Spleen (tissue), 11 donors: ENCODE data around the gene BNC1. TPM values are rescaled to one million over a fixed set of nuclear protein-coding genes. Genes with fewer than 3 reads are reported as not detected.

ENCODE experiments used
- DNase-seq: peaks from one replicate; pipeline ENCODE4 v3.0.0-alpha.2; 2020
- H3K27ac ChIP-seq, 8 donors: fragments of 200-600 bp; sonication (generic) in 7 of 8; 1 replicate in 4 of 8; 2 replicates in 4 of 8; pipeline versions ENCODE4 v1.5.0 to v1.8.0; 2016 to 2021; ENCODE audit warnings: inconsistent platforms in 4 of 8, mild to moderate bottlenecking in 4 of 8, moderate library complexity in 1 of 8
- H3K27me3 ChIP-seq, 7 donors: fragments of 200-600 bp; sonication (generic) in 6 of 7; replicated peaks in 1 of 7; 1 replicate in 4 of 7; 2 replicates in 3 of 7; pipeline versions ENCODE4 v1.5.0 to v1.8.0; 2016 to 2021; ENCODE audit warnings: inconsistent platforms in 3 of 7, mild to moderate bottlenecking in 1 of 7
- H3K36me3 ChIP-seq, 6 donors: fragments of 200-600 bp; sonication (generic) in 5 of 6; 1 replicate in 4 of 6; 2 replicates in 2 of 6; pipeline versions ENCODE4 v1.5.0 to v1.8.0; 2016 to 2021; ENCODE audit warnings: inconsistent platforms in 2 of 6
- H3K4me1 ChIP-seq, 6 donors: fragments of 200-600 bp; sonication (generic) in 5 of 6; 1 replicate in 3 of 6; 2 replicates in 3 of 6; pipeline versions ENCODE4 v1.5.0 to v1.8.0; 2016 to 2021; ENCODE audit warnings: inconsistent platforms in 3 of 6
- H3K4me3 ChIP-seq, 8 donors: fragments of 200-600 bp; sonication (generic) in 7 of 8; 1 replicate in 4 of 8; 2 replicates in 4 of 8; pipeline versions ENCODE4 v1.5.0 to v1.8.0; 2016 to 2021; ENCODE audit warnings: inconsistent platforms in 4 of 8, mild to moderate bottlenecking in 4 of 8, moderate library complexity in 2 of 8
- H3K9me3 ChIP-seq, 8 donors: fragments of 200-600 bp; sonication (generic) in 7 of 8; 1 replicate in 4 of 8; 2 replicates in 4 of 8; pipeline versions ENCODE4 v1.5.0 to v1.8.0; 2016 to 2021; ENCODE audit warnings: inconsistent platforms in 4 of 8
- CTCF ChIP-seq, 11 experiments: fragments of 200-600 bp in 7 of 11; fragments of 450-650 bp in 4 of 11; sonication (generic) in 4 of 11; IDR thresholded peaks in 8 of 11; conservative IDR thresholded peaks in 3 of 11; 1 replicate in 7 of 11; 2 replicates in 4 of 11; pipeline versions ENCODE4 v1.4.0 to v1.8.0; 2016 to 2021; ENCODE audit warnings: antibody characterized with exemption in 11 of 11, inconsistent platforms in 4 of 11, mild to moderate bottlenecking in 1 of 11
- POLR2A ChIP-seq, 3 donors: fragments of 450-650 bp; IDR thresholded peaks; one replicate each; pipeline ENCODE4 v1.5.1; 2017; ENCODE audit warnings: antibody characterized with exemption in 3 of 3, mild to moderate bottlenecking in 1 of 3
- POLR2AphosphoS5 ChIP-seq, 3 donors: sonication (generic); formaldehyde crosslinking; IDR thresholded peaks; one replicate each; pipeline ENCODE4 v1.5.1; 2017; ENCODE audit warnings: antibody characterized with exemption in 3 of 3
- WGBS, 5 donors: extraction: QIAGEN DNeasy Blood & Tissue Kit in 3 of 5; methylation state at CpG; one replicate each; pipeline versions ENCODE4 v1.1.5 to v1.1.7; 2013 to 2018; 5-methylcytosine and 5-hydroxymethylcytosine counted together
- intact Hi-C: fragments of 100-400 bp; cut with DNase I; formaldehyde crosslinking; loops from one replicate; pipeline ENCODE4 v1.15.0; 2023; ENCODE audit warnings: low total_unique reads
- polyA plus RNA-seq, 3 donors: library from polyadenylated mRNA; stranded (reverse); fragments of 200-250 nt; gene quantifications; one replicate each; pipeline ENCODE4 v1.2.1, GENCODE V29; 2013
- total RNA-seq, 7 donors: library from RNA; depleted of rRNA in 3 of 7; stranded (reverse); fragments of >200 nt in 3 of 7; fragmentation: NEBNext Ultra II Directional in 4 of 7; extraction: Animal tissue kit (Norgen Biotek cat#: 25700) in 4 of 7; gene quantifications; one replicate each; pipeline versions ENCODE4 v1.1.0 to v1.2.1, GENCODE V29; 2016 to 2021
- donor health status: healthy with polysubstance abuse.
- donor health status: DM: no; HTN: no; CAD: no; lungs with moderate emphysema.
- donor health status: DM: no; HTN: no; CAD: no.
- donor health status: Bipolar disorder and iron deficiency.
- donor health status: healthy.
- donor health status: DM: no; HTN: no; CAD: no.
- donor health status: DM: yes; HTN: yes; CAD: no.

Gene BNC1
- total and polyA plus RNA-seq, 10 donors: 0.02 to 0.41 (median 0.14) TPM; not detected in 2

- whole genome bisulfite sequencing, 5 donors: 49 to 83% (median 81%) methylated on average over 7 to 9 of the region's 9 CpGs
- no peaks in the 10 kb centered on the region for H3K36me3 ChIP-seq
- H3K4me1 ChIP-seq: no peaks in the 10 kb centered on the region
- no peak overlapping the region for H3K27ac ChIP-seq
- intact Hi-C loops: no loop called here
- no peak overlapping the region for H3K4me3 ChIP-seq
- TF ChIP-seq POLR2AphosphoS5 (IDR thresholded peaks at IDR 0.05): no peak
- TF ChIP-seq CTCF (IDR thresholded peaks at IDR 0.05 in 8 of 11, conservative IDR thresholded peaks at IDR 0.05 in 3 of 11): no peak
- no peak for TF ChIP-seq POLR2A (IDR thresholded peaks at IDR 0.05)
- peaks cover 0 to 12% (median 0%) of the 10 kb centered on the region in 7 donors for H3K27me3 ChIP-seq
- no peaks in the 10 kb centered on the region for H3K9me3 ChIP-seq
- no peak for DNase-seq
Measured at GRCh38 chr15:83323296-83323711, 38.8 kb upstream of the BNC1 start.

- 85 to 96% (median 94%) methylated on average over 3 of the region's 3 CpGs for WGBS, 5 donors
- no peak for TF ChIP-seq POLR2AphosphoS5 (IDR thresholded peaks at IDR 0.05)
- no peak for TF ChIP-seq CTCF (IDR thresholded peaks at IDR 0.05 in 8 of 11, conservative IDR thresholded peaks at IDR 0.05 in 3 of 11)
- no peak for TF ChIP-seq POLR2A (IDR thresholded peaks at IDR 0.05)
- Histone ChIP-seq H3K27ac (no peak overlapping the region), H3K27me3 (peaks cover 0 to 18% (median 0%) of the 10 kb centered on the region in 7 donors), H3K36me3 (no peaks in the 10 kb centered on the region), H3K9me3 (no peaks in the 10 kb centered on the region), H3K4me3 (no peak overlapping the region), H3K4me1 (no peaks in the 10 kb centered on the region)
- DNase-seq: no peak
- intact Hi-C loops: no loop called here
Measured at GRCh38 chr15:83322691-83323090, 38.2 kb upstream of the BNC1 start.

- no peaks in the 10 kb centered on the region for H3K36me3 ChIP-seq
- no peak for TF ChIP-seq POLR2A (IDR thresholded peaks at IDR 0.05)
- no peak for DNase-seq
- 41 to 59% (median 47%) methylated on average over 6 of the region's 6 CpGs for WGBS, 5 donors
- H3K27me3 ChIP-seq: peaks cover 0 to 18% (median 0%) of the 10 kb centered on the region in 7 donors
- no peak overlapping the region for H3K27ac ChIP-seq
- no peak overlapping the region for H3K4me3 ChIP-seq
- intact Hi-C loops: no loop called here
- H3K9me3 ChIP-seq: no peaks in the 10 kb centered on the region
- no peaks in the 10 kb centered on the region for H3K4me1 ChIP-seq
Measured at GRCh38 chr15:83322061-83322460, 37.6 kb upstream of the BNC1 start.

GRCh38 chr15:83320844-83321243 lies 36.4 kb upstream of the BNC1 start:
- no peak for DNase-seq
- Histone ChIP-seq H3K27ac (no peak overlapping the region), H3K27me3 (peaks cover 0 to 18% (median 0%) of the 10 kb centered on the region in 7 donors), H3K4me3 (no peak overlapping the region), H3K4me1 (no peaks in the 10 kb centered on the region), H3K36me3 (no peaks in the 10 kb centered on the region), H3K9me3 (no peaks in the 10 kb centered on the region)
- no peak for TF ChIP-seq POLR2AphosphoS5 (IDR thresholded peaks at IDR 0.05)
- intact Hi-C loops: no loop called here

- TF ChIP-seq CTCF (IDR thresholded peaks at IDR 0.05 in 8 of 11, conservative IDR thresholded peaks at IDR 0.05 in 3 of 11) (no peak), POLR2A (IDR thresholded peaks at IDR 0.05) (no peak), POLR2AphosphoS5 (IDR thresholded peaks at IDR 0.05) (no peak)
- intact Hi-C loops: no loop called here
- Histone ChIP-seq H3K4me3 (no peak overlapping the region), H3K27me3 (peaks cover 0 to 18% (median 0%) of the 10 kb centered on the region in 7 donors), H3K36me3 (no peaks in the 10 kb centered on the region), H3K4me1 (no peaks in the 10 kb centered on the region), H3K27ac (no peak overlapping the region), H3K9me3 (no peaks in the 10 kb centered on the region)
- 44 to 60% (median 54%) methylated on average over 4 of the region's 4 CpGs for WGBS, 5 donors
- no peak for DNase-seq
Measured at GRCh38 chr15:83320404-83320803, 35.9 kb upstream of the BNC1 start.
